GM12878 (cell line): ENCODE results near the gene SLCO3A1.

Experiments
- BCL3 ChIP-seq: IDR thresholded peaks from 2 replicates; pipeline ENCODE4 v1.6.1; 2011; ENCODE audit warnings: borderline replicate concordance, low read depth, mild to moderate bottlenecking, moderate library complexity, low read length; ENCODE audit not compliant: insufficient read depth, poor library complexity, severe bottlenecking
- EP300 ChIP-seq, 2 experiments: fragments of 150-350 bp in 1 of 2; IDR thresholded peaks; 2 replicates each; pipeline ENCODE4 v1.6.1; 2011 to 2012; ENCODE audit warnings: low read depth in 2 of 2, low read length in 2 of 2, borderline replicate concordance in 1 of 2, improper control_type of control experiment in 1 of 2, inconsistent platforms in 1 of 2; ENCODE audit not compliant: control insufficient read depth in 1 of 2
- EZH2 ChIP-seq: IDR thresholded peaks from 2 replicates; pipeline ENCODE4 v1.6.1; 2012; ENCODE audit warnings: low read depth, mild to moderate bottlenecking, control low read depth, inconsistent platforms, low read length, borderline replicate concordance; ENCODE audit not compliant: control insufficient read depth
- JUND ChIP-seq: IDR thresholded peaks from 2 replicates; pipeline ENCODE4 v1.6.1; 2012; ENCODE audit warnings: low read depth, mild to moderate bottlenecking, low read length, improper control_type of control experiment, moderate library complexity
- PAX8 ChIP-seq: fragments of 450-650 bp; IDR thresholded peaks from 2 replicates; pipeline ENCODE4 v1.6.1; 2017; ENCODE audit warnings: mild to moderate bottlenecking, moderate library complexity
- POLR2A ChIP-seq: IDR thresholded peaks from 2 replicates; pipeline ENCODE4 v1.6.1; 2011; ENCODE audit warnings: low read depth, mild to moderate bottlenecking, low read length
- RFX5 ChIP-seq: IDR thresholded peaks from 2 replicates; pipeline ENCODE4 v1.6.1; 2011; ENCODE audit warnings: low read depth, low read length, improper control_type of control experiment
- STAT1 ChIP-seq: fragments of 450-650 bp; conservative IDR thresholded peaks from 2 replicates; pipeline ENCODE4 v1.6.1; 2014; ENCODE audit warnings: antibody characterized with exemption, mild to moderate bottlenecking
- SUZ12 ChIP-seq: fragments of 200-600 bp; sonication (generic); IDR thresholded peaks from one replicate; pipeline ENCODE4 v1.6.1; 2018; ENCODE audit warnings: antibody characterized with exemption, mild to moderate bottlenecking; ENCODE audit not compliant: unreplicated experiment
- TF ChIP-seq, protein P1 (sequence below), 3 experiments: IDR thresholded peaks in 2 of 3; conservative IDR thresholded peaks in 1 of 3; 2 replicates each; pipeline ENCODE4 v1.5.1; 2011; ENCODE audit warnings: low read depth in 3 of 3, low read length in 3 of 3, mild to moderate bottlenecking in 3 of 3, control low read depth in 2 of 3, moderate library complexity in 2 of 3, inconsistent platforms in 1 of 3, mixed read lengths in 1 of 3; ENCODE audit not compliant: control insufficient read depth in 2 of 3, insufficient read depth in 1 of 3; ENCODE audit errors: extremely low read depth in 1 of 3

- no peak for TF ChIP-seq EP300 (IDR thresholded peaks at IDR 0.05; ENCODE audit: borderline replicate concordance in 1 of 2, control insufficient read depth in 1 of 2, low read depth in 2 of 2, low read length in 2 of 2)
- TF ChIP-seq SUZ12 = no peak
- no peak for TF ChIP-seq POLR2A
- TF ChIP-seq, protein P1, sequence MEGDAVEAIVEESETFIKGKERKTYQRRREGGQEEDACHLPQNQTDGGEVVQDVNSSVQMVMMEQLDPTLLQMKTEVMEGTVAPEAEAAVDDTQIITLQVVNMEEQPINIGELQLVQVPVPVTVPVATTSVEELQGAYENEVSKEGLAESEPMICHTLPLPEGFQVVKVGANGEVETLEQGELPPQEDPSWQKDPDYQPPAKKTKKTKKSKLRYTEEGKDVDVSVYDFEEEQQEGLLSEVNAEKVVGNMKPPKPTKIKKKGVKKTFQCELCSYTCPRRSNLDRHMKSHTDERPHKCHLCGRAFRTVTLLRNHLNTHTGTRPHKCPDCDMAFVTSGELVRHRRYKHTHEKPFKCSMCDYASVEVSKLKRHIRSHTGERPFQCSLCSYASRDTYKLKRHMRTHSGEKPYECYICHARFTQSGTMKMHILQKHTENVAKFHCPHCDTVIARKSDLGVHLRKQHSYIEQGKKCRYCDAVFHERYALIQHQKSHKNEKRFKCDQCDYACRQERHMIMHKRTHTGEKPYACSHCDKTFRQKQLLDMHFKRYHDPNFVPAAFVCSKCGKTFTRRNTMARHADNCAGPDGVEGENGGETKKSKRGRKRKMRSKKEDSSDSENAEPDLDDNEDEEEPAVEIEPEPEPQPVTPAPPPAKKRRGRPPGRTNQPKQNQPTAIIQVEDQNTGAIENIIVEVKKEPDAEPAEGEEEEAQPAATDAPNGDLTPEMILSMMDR (IDR thresholded peaks at IDR 0.05 in 2 of 3, conservative IDR thresholded peaks at IDR 0.05 in 1 of 3; ENCODE audit: control insufficient read depth in 2 of 3, extremely low read depth in 1 of 3, insufficient read depth in 1 of 3, low read depth in 3 of 3, low read length in 3 of 3) = peak; percentile 78 to 86 (median 84)
- TF ChIP-seq EZH2 = no peak
- TF ChIP-seq PAX8 = no peak
- TF ChIP-seq BCL3 = no peak
- TF ChIP-seq JUND = no peak
- no peak for TF ChIP-seq STAT1
- TF ChIP-seq RFX5 = no peak
Measured at GRCh38 chr15:92082006-92082843, 228.7 kb downstream of the SLCO3A1 start.
